Measurements from ENCODE around the gene DLG2. TPM values are rescaled to one million over a fixed set of nuclear protein-coding genes. Genes with fewer than 3 reads are reported as not detected.

Gene DLG2
- total RNA-seq, 1 experiment from 2014 or later, result 2.7 TPM

DNA sequence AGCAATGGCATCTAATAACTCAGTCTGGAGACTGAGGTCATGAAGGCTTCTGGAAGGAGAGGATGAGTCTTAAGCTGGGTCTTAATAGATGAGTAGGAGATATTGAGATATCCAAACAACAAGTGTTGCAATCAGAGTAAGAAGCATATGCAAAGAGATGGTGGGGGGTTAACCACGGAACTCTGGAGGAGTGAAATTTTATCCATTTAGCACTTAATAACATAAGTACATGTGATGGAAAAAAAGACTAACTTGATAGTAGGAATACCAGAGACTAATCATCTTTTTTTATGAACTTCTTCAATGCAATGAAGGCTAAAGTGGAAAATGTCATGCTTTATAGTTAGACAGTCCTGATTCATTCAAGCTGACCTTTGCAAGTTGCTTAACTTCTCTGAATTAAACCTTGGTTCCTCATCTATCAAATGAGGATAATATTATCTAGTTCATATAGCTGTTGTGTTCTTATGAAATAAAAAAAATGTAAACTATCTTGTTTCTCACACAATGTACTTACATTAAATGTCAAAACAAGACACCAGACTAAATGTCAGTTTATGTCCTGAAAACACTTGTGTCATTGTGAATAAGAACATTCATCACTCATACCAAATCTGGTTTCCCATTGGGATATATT lies 1937.9 kb downstream of the DLG2 start:
- Histone ChIP-seq H4K20me1 (ENCODE audit: insufficient read depth, low read depth, low read length) (no peaks in the 10 kb centered on the region), H3K9ac (ENCODE audit: low read length) (no peak overlapping the region), H3K4me3 (ENCODE audit: low read length) (no peak overlapping the region), H3K9me3 (ENCODE audit: low read length) (no peaks in the 10 kb centered on the region), H3K79me2 (ENCODE audit: low read length) (no peaks in the 10 kb centered on the region), H2AFZ (ENCODE audit: low read length) (no peak overlapping the region), H3K4me1 (ENCODE audit: low read length) (no peaks in the 10 kb centered on the region), H3K27ac (ENCODE audit: low read length) (no peak overlapping the region), H3K4me2 (ENCODE audit: low read depth, low read length, poor library complexity, severe bottlenecking) (no peak overlapping the region), H3K27me3 (ENCODE audit: low read length) (no peaks in the 10 kb centered on the region), H3K36me3 (ENCODE audit: insufficient read depth, low read length) (no peaks in the 10 kb centered on the region), H3K9me2 (replicated peaks; ENCODE audit: insufficient read depth, low read length) (no peaks in the 10 kb centered on the region)
- no peak for DNase-seq

- Histone ChIP-seq H3K9ac (ENCODE audit: low read length) (no peak overlapping the region), H2AFZ (ENCODE audit: low read length) (no peak overlapping the region), H3K4me1 (ENCODE audit: low read length) (peaks cover 9% of the 10 kb centered on the region), H3K27ac (ENCODE audit: low read length) (no peak overlapping the region), H4K20me1 (ENCODE audit: insufficient read depth, low read depth, low read length) (no peaks in the 10 kb centered on the region), H3K4me3 (ENCODE audit: low read length) (no peak overlapping the region), H3K9me3 (ENCODE audit: low read length) (no peaks in the 10 kb centered on the region), H3K79me2 (ENCODE audit: low read length) (no peaks in the 10 kb centered on the region), H3K9me2 (replicated peaks; ENCODE audit: insufficient read depth, low read length) (no peaks in the 10 kb centered on the region), H3K36me3 (ENCODE audit: insufficient read depth, low read length) (no peaks in the 10 kb centered on the region), H3K27me3 (ENCODE audit: low read length) (no peaks in the 10 kb centered on the region), H3K4me2 (ENCODE audit: low read depth, low read length, poor library complexity, severe bottlenecking) (no peak overlapping the region)
- DNase-seq, result peak; percentile 60
Measured at GRCh38 chr11:83687787-83688186, 1939.4 kb downstream of the DLG2 start.

GRCh38 chr11:83685730-83686129 lies 1941.4 kb downstream of the DLG2 start:
- Histone ChIP-seq H4K20me1 (ENCODE audit: insufficient read depth, low read depth, low read length) (no peaks in the 10 kb centered on the region), H3K9me3 (ENCODE audit: low read length) (no peaks in the 10 kb centered on the region), H3K36me3 (ENCODE audit: insufficient read depth, low read length) (no peaks in the 10 kb centered on the region), H2AFZ (ENCODE audit: low read length) (no peak overlapping the region), H3K27me3 (ENCODE audit: low read length) (no peaks in the 10 kb centered on the region), H3K79me2 (ENCODE audit: low read length) (no peaks in the 10 kb centered on the region), H3K4me1 (ENCODE audit: low read length) (peaks cover 30% of the 10 kb centered on the region), H3K4me2 (ENCODE audit: low read depth, low read length, poor library complexity, severe bottlenecking) (no peak overlapping the region), H3K9me2 (replicated peaks; ENCODE audit: insufficient read depth, low read length) (no peaks in the 10 kb centered on the region), H3K4me3 (ENCODE audit: low read length) (no peak overlapping the region), H3K9ac (ENCODE audit: low read length) (no peak overlapping the region), H3K27ac (ENCODE audit: low read length) (no peak overlapping the region)
- DNase-seq, result no peak

- no peaks in the 10 kb centered on the region for H4K20me1 ChIP-seq (ENCODE audit: insufficient read depth, low read depth, low read length)
- H3K9me3 ChIP-seq (ENCODE audit: low read length), result no peaks in the 10 kb centered on the region
- no peaks in the 10 kb centered on the region for H3K9me2 ChIP-seq (replicated peaks; ENCODE audit: insufficient read depth, low read length)
Measured at GRCh38 chr11:83684071-83684470, 1943.1 kb downstream of the DLG2 start.

GRCh38 chr11:83682611-83682973 lies 1944.6 kb downstream of the DLG2 start:
- Histone ChIP-seq H3K27ac (ENCODE audit: low read length) (peak overlapping the region; percentile 79), H3K4me2 (ENCODE audit: low read depth, low read length, poor library complexity, severe bottlenecking) (peak overlapping the region; percentile 86), H3K4me3 (ENCODE audit: low read length) (peak overlapping the region; percentile 70), H3K36me3 (ENCODE audit: insufficient read depth, low read length) (no peaks in the 10 kb centered on the region), H4K20me1 (ENCODE audit: insufficient read depth, low read depth, low read length) (no peaks in the 10 kb centered on the region), H2AFZ (ENCODE audit: low read length) (0 out of 2 replicates have a peak overlapping the region, but pooled peaks have one; percentile 12), H3K9me3 (ENCODE audit: low read length) (no peaks in the 10 kb centered on the region), H3K9me2 (replicated peaks; ENCODE audit: insufficient read depth, low read length) (no peaks in the 10 kb centered on the region), H3K9ac (ENCODE audit: low read length) (peak overlapping the region; percentile 59), H3K4me1 (ENCODE audit: low read length) (peaks cover 61% of the 10 kb centered on the region), H3K79me2 (ENCODE audit: low read length) (no peaks in the 10 kb centered on the region), H3K27me3 (ENCODE audit: low read length) (no peaks in the 10 kb centered on the region)
- DNase-seq, result peak; percentile 88

More at GRCh38 chr11:83684071-83684470, 1943.1 kb downstream of the DLG2 start:
- Histone ChIP-seq H3K79me2 (ENCODE audit: low read length) (no peaks in the 10 kb centered on the region), H2AFZ (ENCODE audit: low read length) (no peak overlapping the region), H3K9ac (ENCODE audit: low read length) (no peak overlapping the region), H3K4me1 (ENCODE audit: low read length) (peaks cover 46% of the 10 kb centered on the region), H3K27ac (ENCODE audit: low read length) (no peak overlapping the region), H3K27me3 (ENCODE audit: low read length) (no peaks in the 10 kb centered on the region), H3K36me3 (ENCODE audit: insufficient read depth, low read length) (no peaks in the 10 kb centered on the region), H3K4me2 (ENCODE audit: low read depth, low read length, poor library complexity, severe bottlenecking) (no peak overlapping the region), H3K4me3 (ENCODE audit: low read length) (no peak overlapping the region)
- no peak for DNase-seq

GRCh38 chr11:83681906-83682610 lies 1945.1 kb downstream of the DLG2 start:
- Histone ChIP-seq H3K4me1 (ENCODE audit: low read length) (peaks cover 66% of the 10 kb centered on the region), H3K27ac (ENCODE audit: low read length) (peak overlapping the region; percentile 79), H3K4me2 (ENCODE audit: low read depth, low read length, poor library complexity, severe bottlenecking) (peak overlapping the region; percentile 86), H3K4me3 (ENCODE audit: low read length) (peak overlapping the region; percentile 70), H3K36me3 (ENCODE audit: insufficient read depth, low read length) (no peaks in the 10 kb centered on the region), H4K20me1 (ENCODE audit: insufficient read depth, low read depth, low read length) (no peaks in the 10 kb centered on the region), H2AFZ (ENCODE audit: low read length) (peak overlapping the region; percentile 89), H3K27me3 (ENCODE audit: low read length) (no peaks in the 10 kb centered on the region), H3K79me2 (ENCODE audit: low read length) (no peaks in the 10 kb centered on the region), H3K9ac (ENCODE audit: low read length) (peak overlapping the region; percentile 59), H3K9me2 (replicated peaks; ENCODE audit: insufficient read depth, low read length) (no peaks in the 10 kb centered on the region), H3K9me3 (ENCODE audit: low read length) (no peaks in the 10 kb centered on the region)
- peak; percentile 47 for DNase-seq

DNA sequence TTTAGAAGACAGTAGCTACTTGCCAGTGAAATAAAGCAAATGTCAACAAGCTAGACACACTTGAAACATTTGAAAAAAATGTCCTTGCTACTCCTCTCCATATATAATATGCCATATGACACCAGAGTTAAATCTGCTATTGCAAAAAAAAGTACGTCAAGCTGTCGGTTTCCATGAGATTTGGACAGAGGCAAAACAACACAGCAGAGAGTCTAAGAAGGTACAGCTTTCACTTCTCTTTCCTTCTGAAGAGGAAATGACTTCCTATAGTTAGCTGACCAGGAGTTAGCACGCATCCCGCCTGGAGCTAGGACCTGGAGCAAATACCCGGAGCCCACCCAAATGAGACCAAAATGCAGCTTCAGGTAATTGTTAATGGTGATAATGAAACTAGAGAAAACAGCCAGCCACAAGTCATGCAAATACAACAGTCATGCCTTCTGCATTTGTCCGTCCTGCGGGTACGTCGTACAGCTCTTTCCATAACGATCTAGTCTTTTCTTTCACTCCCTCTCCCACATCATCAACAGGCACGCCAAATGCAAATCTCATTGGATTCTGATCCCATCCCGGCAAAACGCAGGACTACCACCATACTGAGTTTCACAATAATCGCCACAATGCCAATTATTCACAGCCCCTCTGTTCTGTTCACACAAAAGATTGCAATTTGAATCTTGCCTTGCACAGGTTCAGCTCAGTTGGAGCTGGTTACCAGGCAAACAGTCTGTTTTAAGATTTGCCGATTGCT lies 1945.9 kb downstream of the DLG2 start:
- H3K9me3 ChIP-seq (ENCODE audit: low read length), result no peaks in the 10 kb centered on the region
- no peaks in the 10 kb centered on the region for H3K36me3 ChIP-seq (ENCODE audit: insufficient read depth, low read length)
- H2AFZ ChIP-seq (ENCODE audit: low read length), result peak overlapping the region; percentile 89
- peaks cover 66% of the 10 kb centered on the region for H3K4me1 ChIP-seq (ENCODE audit: low read length)
- peak; percentile 88 for DNase-seq
- H3K9me2 ChIP-seq (replicated peaks; ENCODE audit: insufficient read depth, low read length), result no peaks in the 10 kb centered on the region
- H4K20me1 ChIP-seq (ENCODE audit: insufficient read depth, low read depth, low read length), result no peaks in the 10 kb centered on the region
- H3K79me2 ChIP-seq (ENCODE audit: low read length), result no peaks in the 10 kb centered on the region
- peak overlapping the region; percentile 79 for H3K27ac ChIP-seq (ENCODE audit: low read length)
- peak overlapping the region; percentile 70 for H3K4me3 ChIP-seq (ENCODE audit: low read length)
- H3K27me3 ChIP-seq (ENCODE audit: low read length), result no peaks in the 10 kb centered on the region
- peak overlapping the region; percentile 59 for H3K9ac ChIP-seq (ENCODE audit: low read length)
- H3K4me2 ChIP-seq (ENCODE audit: low read depth, low read length, poor library complexity, severe bottlenecking), result peak overlapping the region; percentile 86

DNA sequence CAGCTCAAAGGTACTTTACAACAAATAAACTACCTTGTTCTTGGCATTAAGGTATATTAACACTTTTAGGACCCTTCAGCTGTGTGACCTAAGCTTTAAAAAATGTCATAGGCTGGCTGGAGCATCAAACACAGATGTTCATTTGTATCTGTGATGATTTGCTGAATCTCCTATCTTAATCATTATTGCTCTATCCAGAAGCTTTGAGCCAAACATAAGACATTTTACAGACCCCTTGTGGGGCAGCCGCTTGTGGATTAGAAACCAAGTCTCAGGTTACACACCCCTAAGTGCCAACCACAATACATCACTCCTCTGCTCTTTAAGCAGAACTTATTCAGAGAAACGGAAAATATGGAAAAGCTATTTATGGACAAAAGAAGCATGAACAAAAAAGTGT lies 1946.8 kb downstream of the DLG2 start:
- H3K36me3 ChIP-seq (ENCODE audit: insufficient read depth, low read length), result no peaks in the 10 kb centered on the region
- DNase-seq, result peak; percentile 69
- peaks cover 69% of the 10 kb centered on the region for H3K4me1 ChIP-seq (ENCODE audit: low read length)
- H3K4me2 ChIP-seq (ENCODE audit: low read depth, low read length, poor library complexity, severe bottlenecking), result peak overlapping the region; percentile 86
- H4K20me1 ChIP-seq (ENCODE audit: insufficient read depth, low read depth, low read length), result no peaks in the 10 kb centered on the region
- no peaks in the 10 kb centered on the region for H3K9me3 ChIP-seq (ENCODE audit: low read length)
- peak overlapping the region; percentile 59 for H3K9ac ChIP-seq (ENCODE audit: low read length)
- peak overlapping the region; percentile 79 for H3K27ac ChIP-seq (ENCODE audit: low read length)
- H3K9me2 ChIP-seq (replicated peaks; ENCODE audit: insufficient read depth, low read length), result no peaks in the 10 kb centered on the region
- H3K79me2 ChIP-seq (ENCODE audit: low read length), result no peaks in the 10 kb centered on the region
- no peaks in the 10 kb centered on the region for H3K27me3 ChIP-seq (ENCODE audit: low read length)
- peak overlapping the region; percentile 89; the same call in 1 of the 2 replicates for H2AFZ ChIP-seq (ENCODE audit: low read length)
- H3K4me3 ChIP-seq (ENCODE audit: low read length), result peak overlapping the region; percentile 70

Measured in Karpas-422 (cell line).